Activated T-cell treated with anti-CD3 and anti-CD28 coated beads, Interleukin-2, amount 50 U/mL, for 24 hours (primary cell): ENCODE results near the gene RNF2.

ENCODE experiments used
- DNase-seq: peaks from one replicate; pipeline ENCODE4 v3.0.0-alpha.2; 2020
- H3K27ac Mint-ChIP-seq: 2 replicates; pipeline ENCODE4 v1.8.0; 2020; ENCODE audit warnings: mild to moderate bottlenecking, mixed read lengths
- H3K27me3 Mint-ChIP-seq: 2 replicates; pipeline ENCODE4 v1.8.0; 2020; ENCODE audit warnings: mixed read lengths
- H3K36me3 Mint-ChIP-seq: 2 replicates; pipeline ENCODE4 v1.8.0; 2020; ENCODE audit warnings: low read depth, mixed read lengths
- H3K4me1 Mint-ChIP-seq: 2 replicates; pipeline ENCODE4 v1.8.0; 2020; ENCODE audit warnings: low read depth, mixed read lengths
- H3K4me3 Mint-ChIP-seq: 2 replicates; pipeline ENCODE4 v1.8.0; 2020; ENCODE audit warnings: mild to moderate bottlenecking, moderate library complexity, mixed read lengths
- H3K9me3 Mint-ChIP-seq: 2 replicates; pipeline ENCODE4 v1.8.0; 2020; ENCODE audit warnings: mixed read lengths

Gene RNF2

GRCh38 chr1:185091480-185091879, 46.1 kb downstream of the RNF2 start:
- peaks cover 1% of the 10 kb centered on the region for H3K4me1 Mint-ChIP-seq
- H3K4me3 Mint-ChIP-seq, result no peak overlapping the region
- peaks cover 86% of the 10 kb centered on the region for H3K36me3 Mint-ChIP-seq
- no peaks in the 10 kb centered on the region for H3K27me3 Mint-ChIP-seq
- no peak overlapping the region for H3K27ac Mint-ChIP-seq
- no peaks in the 10 kb centered on the region for H3K9me3 Mint-ChIP-seq
- DNase-seq, result no peak

DNA sequence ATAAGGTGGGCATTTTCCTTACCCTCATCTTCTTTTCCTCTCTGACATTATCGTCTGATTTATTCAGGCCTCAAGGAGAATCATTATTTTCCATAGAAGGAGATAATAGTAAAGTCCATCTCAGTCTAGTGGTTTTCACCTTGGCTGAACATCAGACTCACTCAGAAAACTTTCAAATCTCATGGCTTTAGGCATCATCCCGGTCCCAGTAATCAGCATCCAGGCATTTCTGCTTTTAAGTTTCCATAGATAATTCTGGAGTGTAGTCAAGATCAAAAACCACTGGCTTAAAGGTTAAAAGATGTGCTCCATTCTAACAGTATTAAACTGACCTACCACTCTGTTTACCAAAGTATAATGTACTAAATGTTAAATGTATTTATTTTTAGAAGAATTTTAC, 49.4 kb downstream of the RNF2 start:
- H3K9me3 Mint-ChIP-seq, result no peaks in the 10 kb centered on the region
- H3K4me3 Mint-ChIP-seq, result no peak overlapping the region
- peaks cover 85% of the 10 kb centered on the region for H3K36me3 Mint-ChIP-seq
- peaks cover 2% of the 10 kb centered on the region for H3K4me1 Mint-ChIP-seq
- no peaks in the 10 kb centered on the region for H3K27me3 Mint-ChIP-seq
- DNase-seq, result no peak
- no peak overlapping the region for H3K27ac Mint-ChIP-seq

DNA sequence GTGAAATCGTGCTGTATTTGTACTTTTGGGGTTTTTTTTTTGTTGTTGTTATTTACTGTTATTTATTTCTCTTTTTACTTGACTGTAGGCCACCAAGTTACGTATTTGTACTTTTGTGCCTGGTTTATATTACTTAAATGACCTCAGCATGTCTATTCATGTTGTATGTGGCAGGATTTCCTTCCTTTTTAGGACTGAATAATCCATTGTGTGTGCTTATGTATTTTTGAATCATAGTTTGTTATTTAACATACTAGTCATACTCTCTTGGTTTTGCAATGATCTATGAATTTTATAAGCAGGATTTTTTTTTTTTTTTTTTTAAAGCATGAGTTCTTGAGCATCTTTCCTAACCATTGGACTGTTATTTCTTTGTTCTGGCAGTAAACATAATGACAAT, 51.2 kb downstream of the RNF2 start:
- H3K9me3 Mint-ChIP-seq, result no peaks in the 10 kb centered on the region
- no peak overlapping the region for H3K4me3 Mint-ChIP-seq
- peaks cover 87% of the 10 kb centered on the region for H3K36me3 Mint-ChIP-seq
- H3K4me1 Mint-ChIP-seq, result peaks cover 2% of the 10 kb centered on the region
- DNase-seq, result no peak
- no peaks in the 10 kb centered on the region for H3K27me3 Mint-ChIP-seq
- H3K27ac Mint-ChIP-seq, result no peak overlapping the region

DNA sequence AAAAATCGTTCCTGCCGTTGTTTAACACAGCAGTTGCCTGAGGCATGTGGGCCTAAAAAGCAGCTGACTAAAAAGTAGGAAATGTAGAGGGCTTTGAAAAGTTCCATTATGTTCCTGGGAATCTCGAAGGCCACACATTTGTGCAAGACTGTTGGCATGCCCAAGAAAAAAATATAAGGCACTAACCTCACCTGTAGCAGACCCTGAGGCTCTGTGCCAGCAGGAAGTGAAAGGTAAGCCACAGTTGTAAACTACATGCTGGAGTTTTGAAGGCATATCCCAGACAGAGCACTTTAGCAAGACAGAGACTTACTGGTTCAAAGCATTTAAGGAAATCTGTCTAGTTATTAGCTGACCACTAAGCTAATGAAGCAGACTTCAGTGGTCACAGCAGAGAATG, 58.7 kb downstream of the RNF2 start:
- H3K36me3 Mint-ChIP-seq, result peaks cover 55% of the 10 kb centered on the region
- H3K27ac Mint-ChIP-seq, result no peak overlapping the region
- H3K27me3 Mint-ChIP-seq, result no peaks in the 10 kb centered on the region
- no peak overlapping the region for H3K4me3 Mint-ChIP-seq
- no peak for DNase-seq
- no peaks in the 10 kb centered on the region for H3K4me1 Mint-ChIP-seq
- peaks cover 24% of the 10 kb centered on the region for H3K9me3 Mint-ChIP-seq

- no peak overlapping the region for H3K4me3 Mint-ChIP-seq
- H3K36me3 Mint-ChIP-seq, result peaks cover 44% of the 10 kb centered on the region
- H3K9me3 Mint-ChIP-seq, result peaks cover 30% of the 10 kb centered on the region
- no peak overlapping the region for H3K27ac Mint-ChIP-seq
- DNase-seq, result no peak
- no peaks in the 10 kb centered on the region for H3K4me1 Mint-ChIP-seq
- no peaks in the 10 kb centered on the region for H3K27me3 Mint-ChIP-seq
Observed at GRCh38 chr1:185105121-185105520, 59.8 kb downstream of the RNF2 start.

DNA sequence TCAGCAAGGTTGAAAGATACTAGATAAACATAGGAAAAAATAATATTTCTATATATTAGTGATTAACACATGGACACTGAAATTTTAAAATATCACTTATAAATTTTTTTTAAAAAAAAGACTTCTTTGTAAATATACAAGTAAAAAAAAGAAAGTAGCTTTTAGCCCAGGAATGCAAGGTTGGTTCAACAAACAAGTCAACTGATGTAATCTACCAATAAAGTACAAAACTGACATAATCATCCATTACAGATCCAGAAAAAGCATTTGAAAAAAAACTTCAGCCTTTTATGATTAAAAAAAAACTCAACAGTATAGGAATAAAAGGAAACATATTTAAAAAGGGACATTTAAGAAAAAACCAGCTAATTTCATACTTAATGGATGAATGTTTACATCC, 63.0 kb downstream of the RNF2 start:
- no peaks in the 10 kb centered on the region for H3K27me3 Mint-ChIP-seq

DNA sequence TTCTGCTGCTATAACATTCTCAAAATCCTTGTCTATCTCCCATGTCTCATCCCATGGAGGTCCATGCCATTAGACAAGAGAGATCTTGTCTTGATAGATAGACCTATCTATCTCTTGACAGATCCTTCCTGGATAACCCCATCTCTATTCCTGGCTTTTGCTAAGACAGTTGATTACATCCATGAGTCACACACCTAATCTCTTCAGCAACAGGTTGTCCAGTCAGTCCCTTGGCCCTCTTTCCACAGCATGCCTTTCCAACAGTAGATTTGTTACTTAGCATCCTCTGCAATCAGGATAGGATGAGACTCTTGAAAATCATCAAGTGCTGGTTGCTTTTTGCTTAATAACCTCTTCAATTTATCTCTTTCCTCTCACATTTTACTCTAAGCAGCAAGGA, 64.8 kb downstream of the RNF2 start:
- H3K4me3 Mint-ChIP-seq, result no peak overlapping the region
- H3K36me3 Mint-ChIP-seq, result no peaks in the 10 kb centered on the region
- H3K27me3 Mint-ChIP-seq, result no peaks in the 10 kb centered on the region
- H3K9me3 Mint-ChIP-seq, result peaks cover 24% of the 10 kb centered on the region
- no peaks in the 10 kb centered on the region for H3K4me1 Mint-ChIP-seq
- DNase-seq, result no peak
- no peak overlapping the region for H3K27ac Mint-ChIP-seq

More for the DNA sequence above, 63.0 kb downstream of the RNF2 start:
- Mint-ChIP-seq H3K27ac (no peak overlapping the region), H3K9me3 (peaks cover 31% of the 10 kb centered on the region), H3K4me3 (no peak overlapping the region), H3K4me1 (no peaks in the 10 kb centered on the region), H3K36me3 (peaks cover 15% of the 10 kb centered on the region)
- DNase-seq, result no peak

DNA sequence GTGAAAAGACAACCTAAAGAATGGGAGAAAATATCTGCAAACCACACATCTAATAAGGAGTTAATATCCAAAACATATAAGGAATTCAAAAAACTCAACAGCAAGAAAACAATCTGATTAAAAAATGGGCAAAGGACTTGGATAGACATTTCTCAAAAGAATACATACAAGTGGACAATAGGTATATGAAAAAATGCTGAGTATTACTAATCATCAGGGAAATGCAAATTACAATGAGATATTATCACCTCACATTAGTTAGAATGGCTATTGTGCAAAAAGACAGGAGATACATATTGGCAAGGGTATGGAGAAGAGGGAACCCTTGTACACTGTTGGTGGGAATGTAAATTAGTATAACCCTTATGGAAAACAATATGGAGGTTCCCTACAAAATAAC, 66.5 kb downstream of the RNF2 start:
- no peak overlapping the region for H3K27ac Mint-ChIP-seq
- H3K4me3 Mint-ChIP-seq, result no peak overlapping the region
- H3K36me3 Mint-ChIP-seq, result peaks cover 1% of the 10 kb centered on the region
- DNase-seq, result no peak
- H3K27me3 Mint-ChIP-seq, result no peaks in the 10 kb centered on the region
- H3K4me1 Mint-ChIP-seq, result no peaks in the 10 kb centered on the region
- H3K9me3 Mint-ChIP-seq, result peaks cover 19% of the 10 kb centered on the region

DNA sequence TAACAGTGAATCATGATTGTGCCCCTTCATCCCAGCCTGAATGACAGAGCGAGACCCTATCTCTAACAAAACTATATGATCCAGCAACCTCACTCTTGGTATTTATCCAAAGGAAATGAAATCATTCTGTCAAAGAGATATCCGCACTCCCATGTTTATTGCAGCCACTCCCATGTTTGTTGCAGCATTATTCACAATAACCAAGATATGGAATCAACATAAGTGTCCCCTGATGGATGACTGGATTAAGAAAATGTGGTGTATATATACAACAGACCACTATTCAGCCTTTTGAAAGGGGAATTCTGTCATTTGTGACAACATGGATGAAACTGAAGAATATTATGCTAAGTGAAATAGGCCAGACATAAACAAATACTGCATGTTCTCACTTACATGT, 67.0 kb downstream of the RNF2 start:
- no peak for DNase-seq
- Mint-ChIP-seq H3K27ac (no peak overlapping the region), H3K36me3 (peaks cover 3% of the 10 kb centered on the region), H3K27me3 (no peaks in the 10 kb centered on the region), H3K9me3 (peaks cover 17% of the 10 kb centered on the region), H3K4me1 (no peaks in the 10 kb centered on the region), H3K4me3 (no peak overlapping the region)

DNA sequence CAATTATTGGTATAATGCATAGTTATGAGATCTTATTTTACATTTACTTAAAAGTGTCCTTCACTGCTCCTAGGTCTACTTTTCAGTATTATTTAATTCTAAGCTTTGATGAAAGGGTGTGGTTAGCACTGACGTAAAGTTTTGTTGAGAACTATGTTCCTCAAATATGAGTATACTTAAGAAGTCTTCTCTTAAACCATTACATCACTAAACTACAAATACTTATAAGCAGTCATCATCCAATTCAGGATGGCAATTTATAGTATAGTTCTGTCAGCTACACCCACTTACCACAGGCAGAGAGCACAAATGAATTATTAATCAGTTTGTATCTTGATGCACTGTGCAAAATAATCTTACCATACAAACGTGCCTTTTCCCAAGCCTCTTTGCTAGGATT, 84.3 kb downstream of the RNF2 start:
- H3K36me3 Mint-ChIP-seq, result peaks cover 78% of the 10 kb centered on the region
- H3K27me3 Mint-ChIP-seq, result no peaks in the 10 kb centered on the region
- no peaks in the 10 kb centered on the region for H3K4me1 Mint-ChIP-seq
- H3K9me3 Mint-ChIP-seq, result peaks cover 6% of the 10 kb centered on the region
- DNase-seq, result no peak
- no peak overlapping the region for H3K4me3 Mint-ChIP-seq
- H3K27ac Mint-ChIP-seq, result no peak overlapping the region

GRCh38 chr1:185132534-185132933, 87.2 kb downstream of the RNF2 start:
- peaks cover under 1% of the 10 kb centered on the region for H3K4me1 Mint-ChIP-seq
- H3K27ac Mint-ChIP-seq, result no peak overlapping the region
- peaks cover 6% of the 10 kb centered on the region for H3K9me3 Mint-ChIP-seq
- no peak for DNase-seq
- no peaks in the 10 kb centered on the region for H3K27me3 Mint-ChIP-seq
- H3K4me3 Mint-ChIP-seq, result no peak overlapping the region
- peaks cover 77% of the 10 kb centered on the region for H3K36me3 Mint-ChIP-seq

DNA sequence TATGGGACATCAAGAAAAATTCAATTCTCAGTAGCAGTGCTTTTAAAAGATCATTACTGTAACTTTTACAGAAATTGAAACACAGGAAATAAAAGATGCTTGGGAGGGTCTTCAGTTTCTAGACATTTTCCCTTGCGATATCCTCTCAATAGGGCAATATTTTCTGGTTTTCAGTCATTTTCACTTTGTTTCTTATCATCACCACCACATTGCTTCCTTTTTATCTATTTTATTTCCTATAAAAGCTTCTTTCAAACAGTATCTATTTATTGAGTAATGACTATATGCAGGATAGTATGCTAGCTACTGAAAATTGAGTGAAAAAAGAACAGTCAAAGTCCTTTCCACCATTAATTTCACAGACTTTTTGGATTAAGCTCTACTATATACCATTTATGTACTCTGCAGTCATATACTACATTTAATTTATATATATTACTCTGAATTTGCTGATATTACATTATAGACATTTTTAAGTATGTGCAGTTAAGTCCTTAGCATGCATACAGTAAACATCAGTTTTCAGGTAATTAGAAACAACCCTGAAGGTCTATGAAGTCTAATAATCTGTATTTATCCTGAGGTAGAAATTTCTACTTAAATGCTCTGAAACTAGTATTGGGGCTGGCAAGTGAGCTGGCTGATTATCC, 92.7 kb downstream of the RNF2 start:
- peaks cover 73% of the 10 kb centered on the region for H3K36me3 Mint-ChIP-seq
- peaks cover 4% of the 10 kb centered on the region for H3K4me1 Mint-ChIP-seq
- no peaks in the 10 kb centered on the region for H3K27me3 Mint-ChIP-seq
- H3K27ac Mint-ChIP-seq, result no peak overlapping the region
- DNase-seq, result no peak
- H3K9me3 Mint-ChIP-seq, result peaks cover 2% of the 10 kb centered on the region
- H3K4me3 Mint-ChIP-seq, result no peak overlapping the region

GRCh38 chr1:185139246-185139645, 93.9 kb downstream of the RNF2 start:
- H3K9me3 Mint-ChIP-seq, result no peaks in the 10 kb centered on the region
- peaks cover 4% of the 10 kb centered on the region for H3K4me1 Mint-ChIP-seq
- peaks cover 68% of the 10 kb centered on the region for H3K36me3 Mint-ChIP-seq
- no peak overlapping the region for H3K27ac Mint-ChIP-seq
- no peak overlapping the region for H3K4me3 Mint-ChIP-seq
- DNase-seq, result no peak
- H3K27me3 Mint-ChIP-seq, result no peaks in the 10 kb centered on the region

DNA sequence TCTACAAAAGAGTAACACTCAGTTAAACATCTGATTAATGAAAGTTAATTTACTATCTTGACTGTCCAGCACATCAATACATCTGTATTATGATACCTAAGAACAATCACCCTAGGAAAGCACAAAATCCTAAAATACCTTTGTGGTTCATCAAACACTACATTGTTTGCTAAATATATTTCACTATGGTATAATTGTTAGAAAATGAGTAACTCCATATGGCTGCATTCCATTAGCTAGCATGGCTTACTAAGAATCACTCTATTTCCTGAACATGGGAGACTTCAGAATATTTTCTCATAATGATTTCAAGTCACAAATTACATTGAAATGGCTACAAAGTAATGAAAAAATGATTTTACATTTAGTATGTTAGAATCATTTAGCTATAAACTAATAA, 98.9 kb downstream of the RNF2 start:
- Mint-ChIP-seq H3K36me3 (peaks cover 74% of the 10 kb centered on the region), H3K27ac (no peak overlapping the region), H3K4me1 (peaks cover 2% of the 10 kb centered on the region), H3K4me3 (no peak overlapping the region), H3K9me3 (no peaks in the 10 kb centered on the region), H3K27me3 (no peaks in the 10 kb centered on the region)
- no peak for DNase-seq

GRCh38 chr1:185151215-185151614, 105.9 kb downstream of the RNF2 start:
- H3K36me3 Mint-ChIP-seq, result peaks cover 52% of the 10 kb centered on the region
- DNase-seq, result no peak
- H3K27ac Mint-ChIP-seq, result no peak overlapping the region
- no peak overlapping the region for H3K4me3 Mint-ChIP-seq
- no peaks in the 10 kb centered on the region for H3K27me3 Mint-ChIP-seq
- peaks cover 39% of the 10 kb centered on the region for H3K4me1 Mint-ChIP-seq
- H3K9me3 Mint-ChIP-seq, result no peaks in the 10 kb centered on the region
